HG03103 (cell line): ENCODE data around the gene ANXA9.

Experiments
- ATAC-seq: cut with Tn5 transposase; IDR thresholded peaks from one replicate; pipeline ENCODE4 v1.9.1; 2021; ENCODE audit warnings: low read depth; ENCODE audit not compliant: unreplicated experiment

ANXA9 gene

GRCh38 chr1:150974580-150975478, 7.3 kb upstream of the ANXA9 start, which contains the start of gene CERS2:
CERS2 (minus strand) TSS chr1:150974835; CDS start chr1:150969090, 5,745 bp downstream.
- peak; percentile 39 for ATAC-seq

DNA sequence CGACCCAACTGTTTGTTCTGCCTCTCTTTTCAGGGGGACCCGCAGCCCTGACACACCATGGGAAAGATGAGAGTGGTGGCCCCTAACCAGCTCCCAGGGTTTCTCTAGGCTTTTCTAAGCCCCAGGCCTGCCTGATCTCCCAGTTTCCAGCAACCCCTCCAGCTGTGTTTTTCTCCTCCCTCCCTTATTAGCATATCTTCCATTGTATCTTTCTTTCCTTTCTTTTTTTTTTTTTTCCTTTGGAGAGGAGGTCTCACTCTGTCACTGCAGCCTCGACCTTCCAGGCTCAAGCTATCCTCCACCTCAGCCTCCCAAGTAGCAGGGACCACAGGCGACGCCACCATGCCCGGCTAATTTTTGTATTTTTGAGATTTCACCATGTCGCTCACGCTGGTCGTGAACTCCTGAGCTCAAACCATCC, 5.7 kb upstream of the ANXA9 start:
- ATAC-seq, result no peak

DNA sequence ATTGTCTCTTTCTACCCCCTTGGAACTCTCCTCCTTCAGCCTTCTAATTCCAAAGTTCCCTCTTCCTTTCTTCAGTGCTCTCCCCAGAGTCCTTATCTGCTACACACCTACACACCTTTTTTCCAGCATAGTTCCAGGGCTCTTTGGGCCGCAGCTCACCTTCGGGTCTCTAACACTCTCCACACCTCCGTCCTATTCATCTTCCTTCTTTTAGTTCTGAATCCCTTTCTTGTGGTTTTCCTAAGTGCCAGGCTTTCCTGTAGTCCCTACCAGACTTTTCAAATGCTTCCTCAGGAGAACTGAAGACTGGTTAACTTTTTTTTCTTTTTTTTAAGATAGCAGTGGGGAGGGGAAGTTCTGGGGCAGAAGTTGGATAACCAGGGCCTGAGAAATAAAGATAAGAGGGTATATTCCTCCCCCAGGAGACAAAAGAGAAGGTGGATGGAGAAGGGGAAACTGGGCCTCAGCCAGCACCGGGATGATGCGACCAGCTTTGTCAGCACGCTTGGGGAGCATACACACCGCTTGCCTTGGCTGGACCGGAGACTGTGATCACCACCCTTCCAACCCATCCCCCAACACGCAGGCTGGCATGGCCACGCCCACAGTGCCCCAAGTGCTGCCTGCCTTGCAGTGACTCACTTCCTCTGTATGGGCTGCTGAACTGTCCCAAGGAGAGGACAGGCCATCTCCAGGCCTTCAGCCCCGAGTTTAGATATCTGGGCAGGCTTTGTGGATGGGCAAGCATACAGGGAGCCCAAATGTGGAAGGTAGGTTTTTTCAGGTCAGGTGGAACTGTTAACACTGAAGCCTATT, 5.0 kb upstream of the ANXA9 start:
- no peak for ATAC-seq

- peak; percentile 47 for ATAC-seq
These were observed 2.7 kb upstream of the ANXA9 start for GRCh38 chr1:150979092-150980056.

DNA sequence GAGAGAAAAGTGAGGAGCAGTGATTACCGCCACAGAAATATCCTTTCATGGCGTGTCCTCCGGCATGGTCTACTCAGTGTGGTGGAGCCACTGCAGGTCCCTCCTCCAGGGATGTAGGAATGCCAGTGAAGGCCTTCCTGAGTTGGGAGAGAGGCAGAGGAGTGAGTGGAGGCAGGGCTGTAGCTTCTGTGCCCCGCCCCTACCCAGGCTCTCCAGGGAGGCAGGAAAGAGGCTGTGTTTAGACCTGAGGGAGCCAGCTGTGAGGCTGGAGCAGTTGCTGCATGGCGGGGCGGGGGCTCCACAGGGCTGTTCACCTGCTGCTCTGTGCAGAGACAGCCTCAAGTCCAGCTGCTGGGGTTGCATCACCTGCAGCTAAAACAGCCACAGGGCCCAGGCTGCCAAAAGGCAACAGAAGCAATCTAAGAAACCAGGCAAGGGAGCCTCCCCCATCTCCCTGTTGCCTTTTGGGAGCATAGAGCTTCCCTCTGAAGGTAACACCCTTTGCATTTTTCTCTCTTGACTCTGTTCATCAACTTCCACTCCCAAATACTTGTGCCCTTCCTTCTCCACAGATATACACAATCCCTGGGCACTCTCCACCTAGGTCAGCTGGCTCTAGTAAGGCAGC, 801 bp upstream of the ANXA9 start:
- ATAC-seq, result no peak

GRCh38 chr1:150985179-150985825, 3.2 kb downstream of the ANXA9 start:
- ATAC-seq, result no peak

GRCh38 chr1:150987924-150988323, 5.8 kb downstream of the ANXA9 start:
- no peak for ATAC-seq

GRCh38 chr1:150992626-150993025, 10.5 kb downstream of the ANXA9 start:
- ATAC-seq, result no peak

DNA sequence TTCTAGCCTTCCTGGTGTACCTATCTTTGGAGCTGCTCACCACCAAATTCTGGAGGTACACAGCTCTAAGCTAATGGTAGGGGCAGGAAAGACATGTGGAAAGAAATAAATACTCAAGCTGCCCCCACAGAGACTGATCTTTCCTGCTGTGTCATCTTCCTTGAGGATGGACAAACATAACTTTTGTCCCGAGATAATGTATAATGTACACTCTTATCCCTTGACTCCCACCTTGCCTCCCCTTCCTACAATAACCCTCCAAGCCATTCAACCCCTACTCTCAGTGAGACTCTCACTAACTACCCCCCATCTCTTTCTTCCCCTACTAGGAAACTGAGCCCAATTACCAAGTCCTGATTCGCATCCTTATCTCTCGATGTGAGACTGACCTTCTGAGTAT, 12.2 kb downstream of the ANXA9 start:
- no peak for ATAC-seq

GRCh38 chr1:150995460-150995859, 13.4 kb downstream of the ANXA9 start:
- no peak for ATAC-seq

DNA sequence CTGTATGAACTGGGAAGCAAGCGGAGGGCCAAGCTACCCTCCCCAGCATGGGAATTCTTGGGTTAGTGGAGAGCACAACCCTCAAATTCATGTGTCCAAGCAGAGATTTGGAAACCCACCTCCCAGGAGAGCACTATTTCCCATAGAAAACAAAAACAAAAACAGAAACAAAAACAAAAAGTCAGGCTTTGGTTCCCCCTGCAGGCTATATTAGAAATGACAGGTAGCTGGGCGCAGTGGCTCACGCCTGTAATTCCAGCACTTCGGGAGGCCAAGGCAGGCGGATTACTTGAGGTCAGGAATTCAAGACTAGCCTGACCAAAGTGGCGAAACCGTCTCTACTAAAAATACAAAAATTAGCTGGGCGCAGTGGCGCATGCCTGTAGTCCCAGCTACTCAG, 13.8 kb downstream of the ANXA9 start:
- ATAC-seq, result no peak

DNA sequence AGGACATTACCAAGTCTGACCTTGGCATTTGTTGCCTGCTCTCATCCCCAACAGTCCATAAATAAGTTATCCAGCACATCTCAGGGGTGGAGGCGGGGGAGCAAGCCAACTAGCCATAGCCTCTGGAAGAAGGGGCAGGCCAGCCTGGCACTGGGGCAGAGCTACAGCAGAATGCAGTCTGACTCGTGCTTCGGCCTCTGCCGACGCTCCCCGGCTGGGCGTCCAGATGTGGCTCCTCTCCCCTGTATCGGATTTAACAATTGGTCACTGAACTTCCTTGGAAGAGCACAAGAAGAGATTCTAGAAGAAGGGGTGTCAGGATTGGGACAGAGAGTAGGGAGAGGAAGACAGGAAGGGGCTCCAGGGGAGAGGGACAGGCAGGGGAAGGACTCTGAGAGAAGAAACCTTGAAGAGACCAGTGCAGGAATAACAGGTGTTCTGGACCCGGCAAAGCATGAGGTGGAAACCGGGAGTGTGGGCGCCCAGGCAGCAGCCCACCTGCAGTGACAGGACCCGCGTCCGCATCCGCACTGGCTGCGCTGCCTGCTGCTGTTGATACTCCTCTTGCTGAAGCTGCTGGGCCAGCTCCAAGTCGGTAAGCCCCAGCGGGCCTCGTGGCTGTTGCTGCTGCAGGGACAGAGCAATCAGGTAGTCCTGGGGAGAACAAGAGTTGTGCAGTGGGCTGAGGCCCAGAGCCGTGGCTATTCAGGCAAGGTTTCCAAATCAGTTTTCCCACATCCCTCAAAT, 15.2 kb downstream of the ANXA9 start:
- ATAC-seq, result no peak

GRCh38 chr1:150997949-150998348, 15.9 kb downstream of the ANXA9 start:
- no peak for ATAC-seq

- ATAC-seq, result no peak
These were observed 17.1 kb downstream of the ANXA9 start for GRCh38 chr1:150999051-150999674.

DNA sequence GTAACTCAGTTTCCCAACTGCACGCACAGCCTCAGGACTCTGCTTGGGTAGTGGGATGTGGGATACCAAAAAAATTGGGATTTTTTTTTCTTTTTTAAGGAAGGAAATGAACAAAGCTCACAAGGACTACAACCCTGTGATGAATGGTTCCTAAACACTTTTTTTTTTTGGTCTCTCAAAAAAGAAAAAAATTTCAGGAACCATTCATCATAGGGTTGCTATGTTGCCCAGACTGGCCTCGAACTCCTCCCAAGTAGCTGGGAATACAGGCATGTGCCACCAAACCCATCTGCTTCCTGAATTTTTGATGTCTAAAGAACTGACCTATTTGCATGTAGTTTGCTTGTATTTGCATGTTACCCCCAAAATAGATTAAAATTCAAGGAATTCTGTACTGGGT, 17.8 kb downstream of the ANXA9 start:
- ATAC-seq, result no peak

GRCh38 chr1:151000408-151000807, 18.3 kb downstream of the ANXA9 start:
- ATAC-seq, result no peak

DNA sequence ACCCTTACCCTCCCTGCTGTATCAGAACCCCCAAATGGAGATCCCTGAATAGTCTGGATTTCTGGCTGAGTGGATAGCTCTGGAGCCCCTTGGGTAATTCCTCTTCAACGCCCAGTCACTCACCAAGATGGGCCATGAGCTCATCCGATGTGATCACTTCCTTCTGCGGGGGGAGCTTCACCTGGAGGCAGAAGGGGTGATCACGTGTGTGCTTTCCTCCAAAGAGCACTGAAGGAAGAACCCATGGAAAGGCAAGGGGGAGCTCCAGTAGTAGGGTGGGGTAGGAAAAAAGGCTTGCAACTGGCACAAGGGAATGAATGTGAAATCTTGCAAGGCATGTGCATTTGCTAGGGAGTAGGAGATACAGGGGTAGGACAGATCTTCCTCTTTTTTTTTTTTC, 19.5 kb downstream of the ANXA9 start:
- no peak for ATAC-seq

GRCh38 chr1:151002051-151002450, 20.0 kb downstream of the ANXA9 start:
- ATAC-seq, result no peak
